ENCODE measurements around the gene CYP21A2.
"Not testable (repeated sequence)": the region's sequence is repeated elsewhere in the genome, so short reads cannot be mapped to it uniquely, and the experiment has no call there.

CYP21A2 gene

GRCh38 chr6:32050562-32050961, 12.3 kb downstream of the CYP21A2 start:
- no peak for DNase-seq (ENCODE audit: low read depth)
- no peak overlapping the region for H3K4me3 ChIP-seq (ENCODE audit: control insufficient read depth, low read depth, low read length)
- TF ChIP-seq CTCF (conservative IDR thresholded peaks at IDR 0.05; ENCODE audit: control insufficient read depth, insufficient read depth, low read depth, low read length) = no peak

GRCh38 chr6:32052626-32053025, 14.4 kb downstream of the CYP21A2 start:
- H3K4me3 ChIP-seq (ENCODE audit: control insufficient read depth, low read depth, low read length); DNase-seq (ENCODE audit: low read depth): not testable (repeated sequence)

- DNase-seq (ENCODE audit: low read depth); H3K4me3 ChIP-seq (ENCODE audit: control insufficient read depth, low read depth, low read length): not testable (repeated sequence)
These were observed 15.1 kb downstream of the CYP21A2 start for GRCh38 chr6:32053314-32053713.

GRCh38 chr6:32055756-32056155, 17.5 kb downstream of the CYP21A2 start:
- not testable (repeated sequence) for H3K4me3 ChIP-seq (ENCODE audit: control insufficient read depth, low read depth, low read length); DNase-seq (ENCODE audit: low read depth)

GRCh38 chr6:32056254-32056653, 18.0 kb downstream of the CYP21A2 start:
- DNase-seq (ENCODE audit: low read depth) = no peak
- H3K4me3 ChIP-seq (ENCODE audit: control insufficient read depth, low read depth, low read length) = no peak overlapping the region
- TF ChIP-seq CTCF (conservative IDR thresholded peaks at IDR 0.05; ENCODE audit: control insufficient read depth, insufficient read depth, low read depth, low read length) = no peak

GRCh38 chr6:32057966-32058365, 19.8 kb downstream of the CYP21A2 start:
- H3K4me3 ChIP-seq (ENCODE audit: control insufficient read depth, low read depth, low read length) = no peak overlapping the region
- no peak for DNase-seq (ENCODE audit: low read depth)
- no peak for TF ChIP-seq CTCF (conservative IDR thresholded peaks at IDR 0.05; ENCODE audit: control insufficient read depth, insufficient read depth, low read depth, low read length)

- no peak overlapping the region for H3K4me3 ChIP-seq (ENCODE audit: control insufficient read depth, low read depth, low read length)
- peak; percentile 71 for DNase-seq (ENCODE audit: low read depth)
- TF ChIP-seq CTCF (conservative IDR thresholded peaks at IDR 0.05; ENCODE audit: control insufficient read depth, insufficient read depth, low read depth, low read length) = no peak
These were observed 20.3 kb downstream of the CYP21A2 start for GRCh38 chr6:32058511-32058963.

GRCh38 chr6:32060966-32061655, 22.9 kb downstream of the CYP21A2 start:
- no peak for TF ChIP-seq CTCF (conservative IDR thresholded peaks at IDR 0.05; ENCODE audit: control insufficient read depth, insufficient read depth, low read depth, low read length)
- no peak for DNase-seq (ENCODE audit: low read depth)
- H3K4me3 ChIP-seq (ENCODE audit: control insufficient read depth, low read depth, low read length) = no peak overlapping the region

All from fibroblast of mammary gland (primary cell).